DMS153 (cell line): ENCODE results near the gene TP53TG3B.
"Not testable (repeated sequence)": the region's sequence is repeated elsewhere in the genome, so short reads cannot be mapped to it uniquely, and the experiment has no call there.

Experiments used
- DNase-seq: peaks from one replicate; lab custom pipeline; 2025; lab: John Stamatoyannopoulos, UW

TP53TG3B gene

GRCh38 chr16:33360541-33360940 lies at the start of gene TP53TG3B:
TP53TG3B (plus strand) TSS chr16:33360841; CDS start chr16:33360909, 68 bp downstream.
- not testable (repeated sequence) for DNase-seq

- not testable (repeated sequence) for DNase-seq
Observed at GRCh38 chr16:33336226-33337012, 24.2 kb upstream of the TP53TG3B start.

- not testable (repeated sequence) for DNase-seq
Observed at GRCh38 chr16:33337627-33338542, 22.8 kb upstream of the TP53TG3B start.

- not testable (repeated sequence) for DNase-seq
Observed at GRCh38 chr16:33338543-33338951, 22.1 kb upstream of the TP53TG3B start.

- not testable (repeated sequence) for DNase-seq
Observed at GRCh38 chr16:33339093-33340061, 21.3 kb upstream of the TP53TG3B start.
